PFSK-1 (cell line): ENCODE measurements around the gene GNG12.

ENCODE experiments used
- FOXP2 ChIP-seq: optimal IDR thresholded peaks from 2 replicates; pipeline ENCODE3; 2011; ENCODE audit warnings: borderline replicate concordance, control low read depth, inconsistent platforms; ENCODE audit not compliant: insufficient read depth; ENCODE audit errors: extremely low read length, extremely low read depth
- POLR2AphosphoS5 ChIP-seq: IDR thresholded peaks from 2 replicates; pipeline ENCODE4 v1.6.1; 2012; ENCODE audit warnings: low read depth, mild to moderate bottlenecking, control low read depth, low read length, moderate library complexity
- REST ChIP-seq, 2 experiments: IDR thresholded peaks; 2 replicates each; pipeline versions ENCODE4 v1.6.1 to v1.8.0; 2011 to 2012; ENCODE audit warnings: low read depth in 2 of 2, low read length in 2 of 2, control low read depth in 1 of 2, inconsistent platforms in 1 of 2, mild to moderate bottlenecking in 1 of 2, moderate library complexity in 1 of 2; ENCODE audit not compliant: insufficient read depth in 1 of 2
- SIN3A ChIP-seq: IDR thresholded peaks from 2 replicates; pipeline ENCODE4 v1.6.1; 2012; ENCODE audit warnings: mild to moderate bottlenecking, low read length, moderate library complexity, borderline replicate concordance; ENCODE audit not compliant: insufficient read depth
- TAF1 ChIP-seq: IDR thresholded peaks from 2 replicates; pipeline ENCODE4 v1.6.1; 2012; ENCODE audit warnings: low read length, control low read depth, borderline replicate concordance; ENCODE audit not compliant: insufficient read depth

Gene GNG12

GRCh38 chr1:67732750-67733151 lies 100.5 kb downstream of the GNG12 start:
- TF ChIP-seq POLR2AphosphoS5 (no peak), TAF1 (no peak), REST (IDR thresholded peaks at IDR 0.05; ENCODE audit: insufficient read depth in 1 of 2, low read depth in 2 of 2, low read length in 2 of 2) (no peak), FOXP2 (no peak), SIN3A (no peak)

GRCh38 chr1:67731322-67731721 lies 101.9 kb downstream of the GNG12 start:
- TF ChIP-seq POLR2AphosphoS5 (no peak), FOXP2 (no peak), SIN3A (no peak), REST (IDR thresholded peaks at IDR 0.05; ENCODE audit: insufficient read depth in 1 of 2, low read depth in 2 of 2, low read length in 2 of 2) (no peak), TAF1 (no peak)

- TF ChIP-seq SIN3A (no peak), TAF1 (no peak), REST (IDR thresholded peaks at IDR 0.05; ENCODE audit: insufficient read depth in 1 of 2, low read depth in 2 of 2, low read length in 2 of 2) (no peak), POLR2AphosphoS5 (no peak), FOXP2 (no peak)
Measured at GRCh38 chr1:67729872-67730271, 103.4 kb downstream of the GNG12 start.

- TF ChIP-seq SIN3A (no peak), POLR2AphosphoS5 (no peak), TAF1 (no peak), FOXP2 (no peak), REST (IDR thresholded peaks at IDR 0.05; ENCODE audit: insufficient read depth in 1 of 2, low read depth in 2 of 2, low read length in 2 of 2) (no peak)
Measured at GRCh38 chr1:67726224-67726623, 107.0 kb downstream of the GNG12 start.
